Hair follicular keratinocyte (primary cell): ENCODE data around the gene SCAF1. TPM values are rescaled to one million over a fixed set of nuclear protein-coding genes. Genes with fewer than 3 reads are reported as not detected.

ENCODE experiments used
- total RNA-seq: library from RNA; depleted of rRNA; stranded (reverse); fragments of >200 nt; gene quantifications from 2 replicates; pipeline ENCODE4 v1.2.3, GENCODE V29; 2015

The SCAF1 gene, protein sequence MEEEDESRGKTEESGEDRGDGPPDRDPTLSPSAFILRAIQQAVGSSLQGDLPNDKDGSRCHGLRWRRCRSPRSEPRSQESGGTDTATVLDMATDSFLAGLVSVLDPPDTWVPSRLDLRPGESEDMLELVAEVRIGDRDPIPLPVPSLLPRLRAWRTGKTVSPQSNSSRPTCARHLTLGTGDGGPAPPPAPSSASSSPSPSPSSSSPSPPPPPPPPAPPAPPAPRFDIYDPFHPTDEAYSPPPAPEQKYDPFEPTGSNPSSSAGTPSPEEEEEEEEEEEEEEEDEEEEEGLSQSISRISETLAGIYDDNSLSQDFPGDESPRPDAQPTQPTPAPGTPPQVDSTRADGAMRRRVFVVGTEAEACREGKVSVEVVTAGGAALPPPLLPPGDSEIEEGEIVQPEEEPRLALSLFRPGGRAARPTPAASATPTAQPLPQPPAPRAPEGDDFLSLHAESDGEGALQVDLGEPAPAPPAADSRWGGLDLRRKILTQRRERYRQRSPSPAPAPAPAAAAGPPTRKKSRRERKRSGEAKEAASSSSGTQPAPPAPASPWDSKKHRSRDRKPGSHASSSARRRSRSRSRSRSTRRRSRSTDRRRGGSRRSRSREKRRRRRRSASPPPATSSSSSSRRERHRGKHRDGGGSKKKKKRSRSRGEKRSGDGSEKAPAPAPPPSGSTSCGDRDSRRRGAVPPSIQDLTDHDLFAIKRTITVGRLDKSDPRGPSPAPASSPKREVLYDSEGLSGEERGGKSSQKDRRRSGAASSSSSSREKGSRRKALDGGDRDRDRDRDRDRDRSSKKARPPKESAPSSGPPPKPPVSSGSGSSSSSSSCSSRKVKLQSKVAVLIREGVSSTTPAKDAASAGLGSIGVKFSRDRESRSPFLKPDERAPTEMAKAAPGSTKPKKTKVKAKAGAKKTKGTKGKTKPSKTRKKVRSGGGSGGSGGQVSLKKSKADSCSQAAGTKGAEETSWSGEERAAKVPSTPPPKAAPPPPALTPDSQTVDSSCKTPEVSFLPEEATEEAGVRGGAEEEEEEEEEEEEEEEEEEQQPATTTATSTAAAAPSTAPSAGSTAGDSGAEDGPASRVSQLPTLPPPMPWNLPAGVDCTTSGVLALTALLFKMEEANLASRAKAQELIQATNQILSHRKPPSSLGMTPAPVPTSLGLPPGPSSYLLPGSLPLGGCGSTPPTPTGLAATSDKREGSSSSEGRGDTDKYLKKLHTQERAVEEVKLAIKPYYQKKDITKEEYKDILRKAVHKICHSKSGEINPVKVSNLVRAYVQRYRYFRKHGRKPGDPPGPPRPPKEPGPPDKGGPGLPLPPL
- 28.1 and 35.2 TPM in 2 replicates for total RNA-seq

DNA sequence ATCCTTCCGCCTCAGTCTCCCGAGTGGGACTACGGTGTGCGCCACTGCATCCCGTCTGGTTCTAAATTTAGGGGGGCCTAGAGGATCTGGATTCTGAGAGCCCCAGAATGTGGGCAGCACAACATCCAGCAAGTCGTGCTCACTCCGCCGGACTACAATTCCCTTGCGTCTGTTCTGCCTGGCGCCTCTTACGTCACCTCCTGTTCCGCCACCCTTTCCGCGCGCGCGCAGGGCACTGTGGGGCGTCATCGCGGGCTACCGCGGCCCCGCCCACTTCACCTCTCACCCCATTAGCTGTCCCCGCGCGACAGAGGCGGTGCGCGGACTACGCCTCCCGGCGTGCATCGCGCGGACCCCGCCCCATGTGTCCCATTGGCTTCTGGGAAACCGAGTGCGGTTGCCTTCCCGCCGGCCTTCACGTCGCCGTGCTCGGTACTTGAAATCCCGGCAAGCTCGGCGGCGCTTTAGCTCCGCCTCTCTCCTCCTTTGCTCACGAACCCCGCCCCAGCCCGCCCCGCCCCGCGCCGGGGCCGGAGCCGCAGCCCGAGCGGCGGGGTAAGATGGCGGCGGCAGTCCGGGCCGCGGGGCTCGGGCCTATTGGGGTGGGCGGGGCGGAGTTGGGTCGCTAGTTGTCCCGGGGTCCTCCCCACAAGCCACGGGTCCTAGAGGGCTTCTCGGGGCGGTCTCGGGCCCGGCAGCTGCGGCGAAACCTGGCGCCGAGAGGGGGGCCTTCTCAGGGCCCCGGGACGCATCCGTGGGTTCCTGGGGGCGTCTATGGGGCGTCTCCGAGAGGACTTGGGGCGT lies at the start of gene SCAF1:
SCAF1 (plus strand) TSS at position 522 of the 804 bp plus-strand sequence. CDS start 2,818 bp downstream, outside the sequence.

DNA sequence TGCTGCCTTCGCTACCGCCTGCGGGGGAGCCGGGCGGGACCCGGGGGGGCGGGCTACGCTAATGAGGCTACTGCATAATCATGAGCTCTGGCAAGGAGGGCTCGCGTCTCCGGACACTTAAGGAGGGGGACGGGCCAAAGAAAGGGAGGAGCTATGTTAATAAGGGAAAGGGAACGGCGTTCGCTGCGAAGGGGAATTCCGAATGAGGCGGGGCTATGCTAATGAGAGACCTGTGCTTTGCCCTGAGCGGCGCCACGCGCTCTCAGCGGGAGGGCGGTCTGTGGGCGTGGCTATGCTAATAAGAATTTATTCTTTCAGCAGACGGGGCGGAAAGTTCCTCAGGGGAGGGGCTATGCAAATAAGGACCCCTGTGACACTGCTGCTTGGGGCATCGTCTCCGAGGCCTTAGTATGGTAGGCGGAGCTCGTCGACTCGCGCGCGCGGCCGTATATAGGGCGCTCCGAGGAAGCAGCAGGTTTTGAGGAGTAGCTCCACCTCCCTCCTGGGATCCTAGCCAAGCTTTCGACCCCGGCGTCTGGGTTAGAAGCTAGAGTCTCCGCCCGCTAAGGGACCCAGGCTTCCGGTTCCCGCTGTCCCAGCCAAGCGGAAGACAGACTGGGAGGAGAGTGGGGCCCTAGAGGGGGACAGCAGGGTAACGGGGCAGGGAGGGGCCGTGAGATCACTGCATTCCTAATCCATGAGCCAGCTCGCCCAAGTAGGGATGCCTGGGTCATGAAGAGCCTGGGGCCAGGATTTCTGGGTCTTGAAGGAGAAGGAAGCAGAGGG lies 1.7 kb upstream of the SCAF1 start, which contains the start of gene RRAS:
RRAS (minus strand) TSS at position 31 of the 786 bp plus-strand sequence. CDS start 45 bp downstream, outside the sequence.

DNA sequence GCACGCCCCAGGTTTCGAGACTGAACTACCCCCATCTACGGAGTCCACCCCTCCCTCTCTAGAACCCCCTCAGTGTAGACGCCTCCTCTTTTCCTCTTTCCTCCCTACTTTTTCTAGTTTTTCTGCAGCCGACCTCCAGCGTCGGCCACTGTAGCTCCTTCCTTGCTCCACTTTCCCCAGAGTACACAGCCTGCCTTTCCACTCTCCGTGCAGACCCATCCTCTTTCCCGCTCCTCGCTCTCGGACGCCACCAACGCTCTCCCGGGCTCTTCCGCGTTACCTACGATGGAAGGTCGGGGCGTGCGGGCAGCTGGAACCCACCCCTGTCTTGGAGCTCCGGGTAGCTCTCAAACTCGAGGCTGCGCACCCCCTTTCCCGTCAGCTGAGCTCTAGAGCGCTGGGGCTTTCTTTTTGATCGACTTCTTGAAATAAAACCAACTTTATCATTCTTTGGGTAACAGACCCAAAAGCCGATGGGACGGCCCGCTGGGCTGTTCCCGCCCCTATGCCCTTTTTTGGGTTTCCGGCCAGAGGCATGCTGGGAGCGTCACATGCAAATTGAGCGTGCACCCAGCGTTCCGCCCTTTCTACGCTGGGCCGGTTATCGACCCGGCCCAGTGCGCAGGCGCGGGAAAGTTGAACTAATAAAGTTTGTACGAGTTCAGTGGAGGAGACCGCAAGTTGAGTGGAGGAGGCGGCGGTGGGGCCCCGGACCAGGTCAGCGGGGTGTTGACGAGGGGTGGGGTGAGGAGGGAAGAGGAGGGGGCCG lies 23.5 kb downstream of the SCAF1 start, which contains the start of the genes BCL2L12 and IRF3:
BCL2L12 (plus strand) TSS at position 583 of the 769 bp plus-strand sequence. CDS start 760 bp downstream, outside the sequence.
IRF3 (minus strand) TSS at position 507 of the 769 bp plus-strand sequence. CDS start 1,019 bp downstream, outside the sequence.

DNA sequence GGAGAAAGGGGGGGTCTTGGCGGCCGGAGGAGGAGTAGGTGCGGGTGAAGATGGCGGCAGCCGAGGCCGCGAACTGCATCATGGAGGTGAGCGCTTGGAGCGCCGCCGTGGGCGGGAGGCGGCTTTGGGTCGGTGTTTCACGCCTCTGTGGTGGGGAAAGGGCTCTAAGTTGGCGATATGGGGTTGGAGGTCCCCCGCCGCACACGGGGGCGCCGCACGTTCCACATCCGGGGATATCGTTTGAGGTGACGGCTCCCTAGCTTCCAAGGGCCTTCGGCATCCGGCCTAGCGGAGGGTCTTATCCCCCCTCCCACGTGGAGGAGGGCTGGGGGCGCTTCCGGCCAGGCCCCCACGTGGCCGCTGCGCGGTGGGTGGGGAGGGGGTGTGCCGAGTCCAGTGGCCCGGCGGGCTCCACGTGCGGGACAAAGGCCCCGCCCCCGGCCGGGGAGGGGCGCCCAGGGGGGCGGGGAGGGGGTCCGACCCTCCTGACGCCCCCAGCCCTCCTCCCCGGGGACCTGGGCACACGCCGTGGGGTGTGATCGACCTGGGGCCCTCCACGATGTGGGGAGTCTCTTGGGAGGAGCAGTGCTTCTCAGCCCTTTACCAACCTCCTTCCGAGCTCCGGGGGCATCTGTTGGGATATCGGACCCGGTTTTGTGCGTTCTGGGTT lies 35.4 kb downstream of the SCAF1 start, which contains the start of gene PRMT1:
PRMT1 (plus strand) TSS at position 41 of the 670 bp plus-strand sequence; CDS start at position 51, 10 bp downstream.

DNA sequence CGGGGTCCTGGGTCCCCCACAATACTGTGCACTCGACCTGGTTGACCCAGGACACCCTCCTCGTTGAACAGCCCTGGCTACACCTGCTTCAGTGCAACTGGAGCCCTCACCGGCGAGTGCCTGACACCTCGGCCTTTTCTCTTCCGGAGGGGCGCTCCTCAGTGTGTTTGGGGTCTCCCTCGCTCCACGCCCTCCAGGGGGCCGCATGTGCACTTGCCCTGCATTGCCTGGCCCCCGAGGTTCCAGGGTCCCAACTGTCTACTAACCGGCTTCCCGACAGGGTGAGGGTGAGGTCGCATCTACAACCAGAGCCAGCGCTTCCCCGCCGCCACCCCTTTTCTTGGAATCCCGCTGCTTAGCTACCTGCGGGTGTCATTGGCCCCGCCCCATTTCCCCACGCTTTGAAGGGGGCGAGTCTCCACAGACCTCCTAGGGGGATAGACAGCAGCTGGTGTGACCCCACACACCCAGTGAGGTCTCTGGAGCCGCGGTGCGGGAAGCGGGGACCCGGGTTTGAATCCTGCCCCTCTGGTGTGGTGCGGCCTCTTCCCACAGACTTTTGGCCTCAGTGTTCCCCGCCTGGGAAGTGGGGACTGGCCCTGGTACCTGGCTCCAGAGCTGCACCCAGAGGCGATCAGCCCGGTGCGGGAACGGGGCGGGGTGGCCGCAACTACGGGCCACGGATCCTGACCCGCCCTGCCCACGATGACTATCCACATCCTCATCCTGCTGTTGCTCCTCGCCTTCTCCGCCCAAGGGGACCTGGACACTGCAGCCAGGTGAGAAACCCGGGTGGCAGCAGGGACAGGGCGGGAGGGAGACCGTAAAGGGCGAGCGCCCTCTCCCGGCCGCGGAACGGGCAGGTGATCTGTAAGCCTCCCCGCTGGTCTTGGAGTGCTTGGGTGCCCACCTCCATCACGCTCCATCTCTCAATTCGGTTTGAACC lies 47.4 kb downstream of the SCAF1 start, which contains the start of gene ADM5:
ADM5 (plus strand) TSS at position 462 of the 946 bp plus-strand sequence; CDS start at position 706, 244 bp downstream.

DNA sequence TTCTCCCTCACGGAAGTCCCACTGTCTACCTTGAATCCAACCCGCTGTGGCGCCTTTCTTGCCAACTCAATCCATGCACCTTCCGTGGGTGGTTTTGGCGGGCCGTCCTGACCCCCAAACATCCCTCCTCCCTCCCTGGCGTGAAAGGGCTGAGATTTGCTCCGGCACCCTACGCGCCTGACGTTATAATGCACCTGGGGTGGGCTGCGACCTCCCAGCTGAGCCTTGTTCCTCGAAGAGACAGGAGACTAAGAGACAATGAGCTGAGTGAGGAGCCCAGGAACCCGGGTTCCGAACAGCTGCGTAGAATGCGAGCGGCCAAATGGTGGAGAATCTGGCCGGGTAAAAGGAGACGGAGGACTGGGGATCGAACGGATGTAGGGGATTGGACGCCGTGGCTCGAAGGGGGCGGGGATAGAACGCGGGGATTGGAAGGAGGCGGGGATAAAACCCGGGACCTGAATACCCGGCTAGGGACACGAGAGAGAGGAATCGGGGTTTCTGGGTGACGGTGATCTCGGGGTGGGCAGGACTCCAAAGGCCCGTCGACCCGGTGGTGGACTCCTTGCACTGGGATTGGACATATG lies 48.7 kb downstream of the SCAF1 start, which contains the start of gene CPT1C:
CPT1C (plus strand) TSS at position 461 of the 587 bp plus-strand sequence. CDS start 1,137 bp downstream, outside the sequence.

Other genes starting within 250 kb of the SCAF1 start
- not detected in 2 replicates for gene PTH2, start 218.8 kb upstream of the SCAF1 start, total RNA-seq
- not detected in 2 replicates for gene GFY, start 216.8 kb upstream of the SCAF1 start, total RNA-seq
- gene SLC17A7, start 200.7 kb upstream of the SCAF1 start, total RNA-seq: not detected in 2 replicates
- 74.7 and 86.8 TPM in 2 replicates for gene PIH1D1, start 190.4 kb upstream of the SCAF1 start, total RNA-seq
- 19.4 and 29.5 TPM in 2 replicates for gene ALDH16A1, start 189.0 kb upstream of the SCAF1 start, total RNA-seq
- gene FLT3LG, start 168.0 kb upstream of the SCAF1 start, total RNA-seq: 1.6 and 2.1 TPM in 2 replicates
- 2,476 and 3,531 TPM in 2 replicates for gene RPL13A, start 154.6 kb upstream of the SCAF1 start, total RNA-seq
- gene RPS11, start 145.8 kb upstream of the SCAF1 start, total RNA-seq: 3,565 and 3,976 TPM in 2 replicates
- gene FCGRT, start 129.5 kb upstream of the SCAF1 start, total RNA-seq: 16.1 and 27.0 TPM in 2 replicates
- 1.3 and 3.3 TPM in 2 replicates for gene RCN3, start 114.2 kb upstream of the SCAF1 start, total RNA-seq
- 52.4 and 71.2 TPM in 2 replicates for gene NOSIP, start 61.7 kb upstream of the SCAF1 start, total RNA-seq
- gene PRRG2, start 60.9 kb upstream of the SCAF1 start, total RNA-seq: 5.7 and 8.2 TPM in 2 replicates
- gene PRR12, start 51.0 kb upstream of the SCAF1 start, total RNA-seq: 4.7 and 6.0 TPM in 2 replicates
- 55.4 and 88.5 TPM in 2 replicates for gene RRAS, start 2.1 kb upstream of the SCAF1 start, total RNA-seq
- gene IRF3, start 23.6 kb downstream of the SCAF1 start, total RNA-seq: 71.1 and 83.8 TPM in 2 replicates
- 18.4 and 37.6 TPM in 2 replicates for gene BCL2L12, start 23.7 kb downstream of the SCAF1 start, total RNA-seq
- gene PRMT1, start 35.1 kb downstream of the SCAF1 start, total RNA-seq: 301 and 446 TPM in 2 replicates
- gene ADM5, start 47.4 kb downstream of the SCAF1 start, total RNA-seq: 1.3 and 4.1 TPM in 2 replicates
- 0.23 and 2.0 TPM in 2 replicates for gene CPT1C, start 48.9 kb downstream of the SCAF1 start, total RNA-seq
- not detected in 2 replicates for gene TSKS, start 121.1 kb downstream of the SCAF1 start, total RNA-seq
- gene AP2A1, start 124.8 kb downstream of the SCAF1 start, total RNA-seq: 101 TPM in 2 replicates
- 11.5 and 13.8 TPM in 2 replicates for gene FUZ, start 171.1 kb downstream of the SCAF1 start, total RNA-seq
- gene MED25, start 176.1 kb downstream of the SCAF1 start, total RNA-seq: 18.7 and 20.5 TPM in 2 replicates
- gene PTOV1, start 208.9 kb downstream of the SCAF1 start, total RNA-seq: 44.3 and 45.9 TPM in 2 replicates
- gene PNKP, start 225.4 kb downstream of the SCAF1 start, total RNA-seq: 55.1 and 66.5 TPM in 2 replicates
- gene AKT1S1, start 235.1 kb downstream of the SCAF1 start, total RNA-seq: 20.1 and 25.7 TPM in 2 replicates
- gene TBC1D17, start 235.5 kb downstream of the SCAF1 start, total RNA-seq: 11.6 and 15.2 TPM in 2 replicates